ENCODE data around the gene PPM1M. TPM values are rescaled to one million over a fixed set of nuclear protein-coding genes. Genes with fewer than 3 reads are reported as not detected.

Gene PPM1M
- total RNA-seq (2014; rRNA removed; shearing (Covaris generic)) = 11.1 and 13.9 TPM in 2 replicates
- polyA plus RNA-seq (2014; cell fraction: nucleus; rRNA removed) = 22.9 and 23.0 TPM in 2 replicates

- no peak for DNase-seq (ENCODE audit: extremely low read depth, low read depth)
Observed at GRCh38 chr3:52245322-52246263, at the start of gene PPM1M. TSS of gene PPM1M (plus strand) at chr3:52245759. CDS start at chr3:52245825, 66 bp downstream.

GRCh38 chr3:52195823-52196331, 49.7 kb upstream of the PPM1M start:
- DNase-seq (ENCODE audit: extremely low read depth, low read depth) = no peak

GRCh38 chr3:52196977-52197376, 48.6 kb upstream of the PPM1M start:
- DNase-seq (ENCODE audit: extremely low read depth, low read depth) = no peak

- no peak for DNase-seq (ENCODE audit: extremely low read depth, low read depth)
Observed at GRCh38 chr3:52197499-52197841, 48.1 kb upstream of the PPM1M start.

GRCh38 chr3:52197842-52198625, 47.5 kb upstream of the PPM1M start, which contains the start of gene ALAS1:
TSS of gene ALAS1 (plus strand) at chr3:52198160. CDS start at chr3:52199242, 1,082 bp downstream.
- peak; percentile 76 for DNase-seq (ENCODE audit: extremely low read depth, low read depth)

- DNase-seq (ENCODE audit: extremely low read depth, low read depth) = no peak
Observed at GRCh38 chr3:52198643-52199608, 46.6 kb upstream of the PPM1M start.

- no peak for DNase-seq (ENCODE audit: extremely low read depth, low read depth)
Observed at GRCh38 chr3:52200981-52201679, 44.4 kb upstream of the PPM1M start.

- DNase-seq (ENCODE audit: extremely low read depth, low read depth) = no peak
Observed at GRCh38 chr3:52202384-52203077, 43.0 kb upstream of the PPM1M start.

- DNase-seq (ENCODE audit: extremely low read depth, low read depth) = no peak
Observed at GRCh38 chr3:52203701-52204100, 41.9 kb upstream of the PPM1M start.

- DNase-seq (ENCODE audit: extremely low read depth, low read depth) = no peak
Observed at GRCh38 chr3:52204337-52205073, 41.1 kb upstream of the PPM1M start.

- no peak for DNase-seq (ENCODE audit: extremely low read depth, low read depth)
Observed at GRCh38 chr3:52205727-52206372, 39.7 kb upstream of the PPM1M start.

GRCh38 chr3:52208556-52208955, 37.0 kb upstream of the PPM1M start:
- DNase-seq (ENCODE audit: extremely low read depth, low read depth) = no peak

- DNase-seq (ENCODE audit: extremely low read depth, low read depth) = no peak
Observed at GRCh38 chr3:52210037-52210436, 35.5 kb upstream of the PPM1M start.

GRCh38 chr3:52210550-52211046, 35.0 kb upstream of the PPM1M start:
- DNase-seq (ENCODE audit: extremely low read depth, low read depth) = no peak

- no peak for DNase-seq (ENCODE audit: extremely low read depth, low read depth)
Observed at GRCh38 chr3:52211268-52211891, 34.2 kb upstream of the PPM1M start.

- no peak for DNase-seq (ENCODE audit: extremely low read depth, low read depth)
Observed at GRCh38 chr3:52213005-52213404, 32.6 kb upstream of the PPM1M start.

- no peak for DNase-seq (ENCODE audit: extremely low read depth, low read depth)
Observed at GRCh38 chr3:52213901-52214300, 31.7 kb upstream of the PPM1M start.
